ENCODE measurements around the gene CKAP4. TPM values are rescaled to one million over a fixed set of nuclear protein-coding genes. Genes with fewer than 3 reads are reported as not detected.
A peak's percentile ranks its signal among the peaks of the same experiment; 100 is the strongest.

Gene CKAP4
- total and polyA plus RNA-seq, 2 of the 13 experiments (the other 11 are each of a cell fraction or from before 2014, with no cell fraction given) = 39.2 to 70.2 TPM

- TF ChIP-seq SPEN (CRISPR knock-in tag; IDR thresholded peaks at IDR 0.05; ENCODE audit: low read depth) (peak; percentile 39; the same call in 1 of the 2 replicates), BRD4 (CRISPR knock-in tag; IDR thresholded peaks at IDR 0.05) (no peak), JARID2 (CRISPR knock-in tag; IDR thresholded peaks at IDR 0.05; ENCODE audit: insufficient replicate concordance) (no peak), GZF1 (CRISPR knock-in tag; IDR thresholded peaks at IDR 0.05) (no peak), NBN (conservative IDR thresholded peaks at IDR 0.05) (no peak), TAF1 (CRISPR knock-in tag; IDR thresholded peaks at IDR 0.05) (no peak), RAD21 (CRISPR knock-in tag; IDR thresholded peaks at IDR 0.05) (peak; percentile 35; the same call in 1 of the 2 replicates), IRF9 (CRISPR knock-in tag; IDR thresholded peaks at IDR 0.05; ENCODE audit: borderline replicate concordance) (no peak), ZFY (CRISPR knock-in tag; IDR thresholded peaks at IDR 0.05) (peak; percentile 55; the same call in 1 of the 2 replicates), FUBP1 (CRISPR knock-in tag; IDR thresholded peaks at IDR 0.05; ENCODE audit: borderline replicate concordance) (no peak), FOXM1 (CRISPR knock-in tag; IDR thresholded peaks at IDR 0.05) (no peak), KDM5B (CRISPR knock-in tag; IDR thresholded peaks at IDR 0.05; ENCODE audit: borderline replicate concordance) (no peak), GRHL1 (CRISPR knock-in tag; conservative IDR thresholded peaks at IDR 0.05) (no peak), RARA (CRISPR knock-in tag; IDR thresholded peaks at IDR 0.05) (0 out of 2 replicates have a peak, but pooled peaks have one; percentile 12), ZNF570 (CRISPR knock-in tag; IDR thresholded peaks at IDR 0.05; ENCODE audit: borderline replicate concordance) (no peak), ZNF576 (CRISPR knock-in tag; IDR thresholded peaks at IDR 0.05) (no peak), HNRNPL (IDR thresholded peaks at IDR 0.05; ENCODE audit: low read depth, low read length) (no peak), ZNF562 (CRISPR knock-in tag; IDR thresholded peaks at IDR 0.05; ENCODE audit: borderline replicate concordance) (0 out of 2 replicates have a peak, but pooled peaks have one; percentile 39), MNT (IDR thresholded peaks at IDR 0.05) (no peak), HMG20B (CRISPR knock-in tag; conservative IDR thresholded peaks at IDR 0.05) (no peak), TFAP4 (IDR thresholded peaks at IDR 0.05; ENCODE audit: borderline replicate concordance, low read depth) (no peak), BHLHE40 (IDR thresholded peaks at IDR 0.05; ENCODE audit: low read length) (no peak), MXI1 (IDR thresholded peaks at IDR 0.05; ENCODE audit: borderline replicate concordance, low read depth, low read length) (peak; percentile 32; the same call in 1 of the 3 replicates), ZNF674 (CRISPR knock-in tag; IDR thresholded peaks at IDR 0.05; ENCODE audit: low read depth) (no peak)
Observed at GRCh38 chr12:106247674-106248311, at the start of gene CKAP4 (continued).

Measured in HepG2 (cell line).